ENCODE measurements around the gene RRN3.
"Not testable (repeated sequence)": the region's sequence is repeated elsewhere in the genome, so short reads cannot be mapped to it uniquely, and the experiment has no call there.

RRN3 gene

GRCh38 chr16:15099366-15099909 lies 5.4 kb upstream of the RRN3 start:
- DNase-seq, result not testable (repeated sequence)

- DNase-seq, result not testable (repeated sequence)
Observed at GRCh38 chr16:15096583-15096972, 2.5 kb upstream of the RRN3 start.

DNA sequence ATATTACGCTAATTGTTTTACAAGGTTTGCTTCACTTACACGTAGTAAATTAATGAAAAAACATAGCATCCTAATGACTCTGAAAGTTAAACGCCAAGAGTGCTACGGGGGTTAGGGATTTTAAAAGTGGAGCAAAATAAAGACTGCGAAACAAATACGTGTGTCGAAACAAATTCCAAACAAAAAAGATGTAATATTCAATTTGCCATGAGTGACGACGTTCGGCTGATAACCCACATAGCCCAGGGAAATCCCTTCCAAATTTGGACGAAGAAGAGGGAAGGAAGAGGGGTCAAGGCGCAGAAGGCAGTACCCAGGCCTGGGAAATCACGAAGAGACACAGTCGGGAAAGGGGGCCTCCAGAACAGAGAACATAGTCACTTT lies 509 bp downstream of the RRN3 start:
- DNase-seq, result not testable (repeated sequence)

GRCh38 chr16:15090663-15091269 lies 3.3 kb downstream of the RRN3 start:
- DNase-seq, result not testable (repeated sequence)

- not testable (repeated sequence) for DNase-seq
Observed at GRCh38 chr16:15082788-15083187, 11.3 kb downstream of the RRN3 start.

DNA sequence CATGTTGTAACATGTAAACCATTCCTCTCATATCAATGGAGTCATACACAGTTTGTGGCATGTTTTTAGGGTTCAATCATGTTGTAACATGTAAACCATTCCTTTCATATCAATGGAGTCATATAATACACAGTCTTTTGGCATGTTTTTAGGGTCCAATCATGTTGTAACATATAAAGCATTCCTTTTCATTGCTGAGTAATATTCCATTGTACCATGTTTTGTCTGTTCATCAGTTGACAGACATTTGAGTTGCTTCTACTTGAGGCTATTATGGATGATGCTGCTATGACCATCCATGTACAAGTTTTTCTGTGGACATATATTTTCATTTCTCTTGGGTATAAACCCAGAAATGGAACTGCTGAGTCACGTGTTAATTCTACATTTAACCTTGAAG lies 13.2 kb downstream of the RRN3 start:
- DNase-seq, result not testable (repeated sequence)

DNA sequence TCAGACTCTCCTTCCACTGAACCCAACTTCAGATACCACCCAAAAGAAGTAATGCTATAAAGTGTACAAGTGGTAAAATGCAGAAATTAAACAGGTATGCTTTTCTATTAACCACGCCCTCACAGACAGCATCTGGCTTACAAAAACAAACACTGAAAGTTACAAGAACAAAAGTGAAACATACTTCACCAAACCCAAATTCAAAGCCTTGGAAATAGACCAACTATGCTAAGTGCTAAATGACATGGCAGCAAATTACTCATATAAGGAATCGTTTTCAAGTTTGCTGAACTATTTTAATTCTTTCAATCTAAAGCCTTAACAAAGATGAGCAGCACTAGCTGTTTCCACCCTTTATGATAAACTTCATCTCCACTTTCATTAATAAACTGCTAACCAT lies 17.9 kb downstream of the RRN3 start:
- DNase-seq, result not testable (repeated sequence)

DNA sequence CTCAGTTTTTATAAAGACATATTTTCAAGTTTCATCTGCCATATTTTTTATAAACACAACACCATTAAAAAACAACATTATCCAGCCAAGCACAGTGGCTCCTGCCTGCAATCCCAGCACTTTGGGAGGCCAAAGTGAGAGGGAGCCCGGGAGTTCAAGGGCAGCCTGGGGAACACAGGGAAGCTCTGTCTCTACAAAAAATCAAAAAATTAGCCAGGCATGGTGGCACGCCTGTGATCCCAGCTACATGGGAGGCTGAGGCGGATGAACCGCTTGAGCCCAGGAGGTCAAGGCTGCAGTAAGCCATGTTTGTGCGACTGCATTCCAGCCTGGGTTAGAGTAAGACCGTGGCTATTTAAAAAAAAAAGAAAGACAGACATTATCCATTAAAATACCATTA lies 21.0 kb downstream of the RRN3 start:
- DNase-seq, result no peak

DNA sequence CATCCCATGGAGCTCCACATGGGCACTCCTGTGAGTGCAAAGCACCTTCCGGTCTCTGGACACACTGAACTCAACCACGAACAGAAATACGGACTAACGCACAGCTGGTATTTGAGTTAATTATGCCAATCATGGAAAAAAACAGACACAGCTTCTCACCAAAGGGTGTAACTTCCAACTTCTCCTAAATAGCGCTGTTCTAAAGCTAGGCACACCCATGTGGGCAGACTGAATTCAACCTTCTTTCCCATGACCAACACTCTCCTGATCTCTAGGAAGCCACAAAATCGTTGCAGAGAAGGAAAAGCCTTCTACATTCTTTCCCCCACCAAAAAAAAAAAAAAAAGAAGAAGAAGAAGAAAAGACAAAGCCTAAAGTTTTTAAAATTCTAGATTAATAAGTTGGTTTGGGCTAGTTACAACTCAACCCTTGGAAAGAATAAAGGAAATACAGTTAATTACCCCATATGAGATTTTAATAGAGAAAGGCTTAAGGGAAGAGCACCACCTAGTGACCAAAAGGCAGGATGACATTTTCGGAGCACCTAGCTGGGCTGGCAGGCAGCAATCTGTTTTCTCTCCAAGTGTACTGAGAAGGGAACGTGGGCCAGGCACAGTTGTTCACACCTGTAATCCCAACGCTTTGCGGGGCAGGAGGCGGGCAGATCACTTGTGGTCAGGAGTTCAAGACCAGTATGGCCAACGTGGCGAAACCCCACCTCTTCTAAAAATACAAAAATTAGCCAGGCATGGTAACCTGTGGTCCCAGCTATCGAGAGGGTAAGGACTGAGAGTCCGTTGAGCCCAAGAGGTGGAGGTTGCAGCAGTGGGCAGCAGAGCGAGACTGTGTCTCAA lies 21.9 kb downstream of the RRN3 start:
- DNase-seq, result not testable (repeated sequence)

- not testable (repeated sequence) for DNase-seq
Observed at GRCh38 chr16:15071013-15071412, 23.1 kb downstream of the RRN3 start.

DNA sequence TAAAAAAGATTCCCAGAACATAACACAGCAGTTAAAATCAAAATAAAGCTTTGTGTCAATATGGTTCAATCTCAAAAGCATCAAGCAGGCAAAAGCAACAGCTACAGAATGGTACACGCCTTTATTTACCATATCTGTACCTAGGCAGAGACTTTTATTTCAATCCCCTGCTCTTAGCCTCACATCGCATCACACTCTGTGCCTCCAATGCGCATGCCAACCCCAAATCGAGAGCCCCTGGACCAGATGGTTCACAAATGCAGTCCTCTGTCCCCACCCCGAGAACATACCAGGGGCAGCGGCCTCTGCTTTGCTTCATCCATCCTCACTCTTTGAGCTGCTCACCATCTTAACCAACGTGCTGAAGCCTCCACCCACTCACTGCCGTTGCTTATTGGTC lies 27.4 kb downstream of the RRN3 start:
- DNase-seq, result not testable (repeated sequence)

GRCh38 chr16:15065961-15066360 lies 28.1 kb downstream of the RRN3 start:
- DNase-seq, result not testable (repeated sequence)

GRCh38 chr16:15062085-15062810 lies 31.8 kb downstream of the RRN3 start:
- not testable (repeated sequence) for DNase-seq

DNA sequence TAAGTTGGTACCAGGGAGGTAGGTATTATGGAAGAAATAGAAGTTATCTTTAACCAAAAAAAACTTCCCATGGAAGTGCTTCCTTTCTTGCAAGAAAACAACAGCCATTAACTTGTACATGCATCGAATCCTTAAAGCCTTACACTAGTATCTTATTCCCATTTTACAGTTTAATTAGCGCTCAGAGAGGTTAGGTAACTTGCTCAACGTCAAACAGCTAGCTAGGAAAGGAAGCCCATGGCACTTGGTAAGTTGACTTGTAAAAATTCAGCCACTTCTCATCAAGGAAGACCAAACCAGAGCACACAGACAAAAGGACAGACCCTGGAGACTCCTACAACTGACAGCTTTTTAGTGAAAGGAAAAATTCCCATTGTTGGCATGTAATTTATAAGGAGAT lies 34.7 kb downstream of the RRN3 start:
- DNase-seq, result no peak

GRCh38 chr16:15057681-15058417 lies 36.2 kb downstream of the RRN3 start:
- DNase-seq, result no peak

- peak; percentile 35 for DNase-seq
Observed at GRCh38 chr16:15055141-15056053, 38.7 kb downstream of the RRN3 start.

GRCh38 chr16:15054357-15055140 lies 39.5 kb downstream of the RRN3 start:
- DNase-seq, result no peak

DNA sequence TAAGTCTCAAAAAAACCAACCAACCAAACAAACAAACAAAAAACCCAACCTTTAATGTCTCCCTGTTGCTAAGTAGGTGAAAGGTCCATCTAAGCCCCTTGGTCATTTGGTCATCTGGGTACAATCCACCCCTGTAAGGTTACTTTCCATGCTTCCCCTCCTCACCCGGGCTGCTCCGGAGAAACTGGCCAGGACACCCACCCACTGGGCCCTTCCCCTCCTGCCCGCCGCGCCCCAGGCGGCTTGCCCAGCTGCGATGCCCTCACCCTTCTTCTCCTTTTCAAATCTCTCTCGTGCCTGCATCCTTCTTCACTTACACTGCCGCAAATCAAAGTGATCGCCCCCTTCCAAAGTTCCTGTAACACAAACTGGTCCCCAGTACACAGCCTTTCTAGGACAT lies 40.2 kb downstream of the RRN3 start:
- no peak for DNase-seq

DNA sequence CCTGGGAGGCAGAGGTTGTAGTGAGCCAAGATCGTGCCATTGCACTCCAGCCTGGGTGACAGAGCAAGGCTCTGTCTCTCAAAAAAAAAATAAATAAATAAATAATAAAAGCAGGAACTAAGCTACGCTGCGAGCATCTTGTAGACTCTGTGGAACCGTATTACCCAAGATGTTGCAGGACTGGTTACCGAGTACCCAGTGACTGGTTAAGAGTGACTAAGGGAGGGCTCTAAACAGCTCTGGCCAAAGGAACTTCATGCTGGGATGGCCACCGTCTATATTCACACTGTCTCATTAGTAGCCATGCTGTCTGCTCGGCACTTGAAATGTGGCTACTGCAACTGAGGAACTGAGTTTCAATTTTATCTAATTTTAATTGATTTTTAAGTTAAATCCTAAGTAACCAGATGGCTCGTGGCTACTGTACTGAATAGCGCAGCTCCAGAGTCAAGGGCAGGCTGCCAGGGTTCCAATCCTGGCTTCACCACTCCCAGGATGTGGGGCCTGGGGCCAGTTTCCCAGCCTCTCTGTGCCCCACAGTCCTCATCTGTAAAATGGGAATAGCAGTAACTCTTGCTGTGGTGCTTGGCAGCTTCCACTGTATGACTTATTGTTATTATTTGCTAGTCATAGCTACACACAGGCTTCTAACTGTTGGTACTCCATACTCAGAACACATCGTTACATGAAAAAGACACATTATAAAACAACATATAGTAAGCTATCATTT lies 41.2 kb downstream of the RRN3 start:
- no peak for DNase-seq

GRCh38 chr16:15051387-15051951 lies 42.6 kb downstream of the RRN3 start:
- DNase-seq, result no peak
